ENCODE results near the gene RUVBL1.

The RUVBL1 gene

GRCh38 chr3:128051837-128052594 lies 71.6 kb downstream of the RUVBL1 start, which contains the start of gene SEC61A1:
Gene SEC61A1 (plus strand): TSS chr3:128052437. CDS start chr3:128052553, 116 bp downstream.
- TF ChIP-seq PATZ1 (CRISPR knock-in tag; IDR thresholded peaks at IDR 0.05; ENCODE audit: borderline replicate concordance) = no peak
- 0 out of 2 replicates have a peak, but pooled peaks have one; percentile 63 for TF ChIP-seq POU6F1 (CRISPR knock-in tag; IDR thresholded peaks at IDR 0.05; ENCODE audit: borderline replicate concordance, low read depth)
- peak; percentile 95 for ATAC-seq

GRCh38 chr3:128051459-128051836 lies 72.2 kb downstream of the RUVBL1 start:
- TF ChIP-seq TSHZ2 (CRISPR knock-in tag; IDR thresholded peaks at IDR 0.05) (no peak), ZFP3 (CRISPR knock-in tag; IDR thresholded peaks at IDR 0.05) (no peak), POU6F1 (CRISPR knock-in tag; IDR thresholded peaks at IDR 0.05; ENCODE audit: borderline replicate concordance, low read depth) (no peak)
- peak; percentile 23 for ATAC-seq

GRCh38 chr3:128050597-128050996 lies 73.0 kb downstream of the RUVBL1 start:
- ATAC-seq = no peak
- TF ChIP-seq GLIS3 (CRISPR knock-in tag; IDR thresholded peaks at IDR 0.05) (no peak), PPARA (CRISPR knock-in tag; IDR thresholded peaks at IDR 0.05; ENCODE audit: borderline replicate concordance) (no peak), CSDC2 (CRISPR knock-in tag; IDR thresholded peaks at IDR 0.05) (no peak), CSRNP3 (CRISPR knock-in tag; IDR thresholded peaks at IDR 0.05) (no peak)

GRCh38 chr3:128041344-128041743 lies 82.3 kb downstream of the RUVBL1 start:
- ATAC-seq = no peak
- TF ChIP-seq RARB (CRISPR knock-in tag; IDR thresholded peaks at IDR 0.05) = no peak
- no peak for TF ChIP-seq PATZ1 (CRISPR knock-in tag; IDR thresholded peaks at IDR 0.05; ENCODE audit: borderline replicate concordance)
- no peak for TF ChIP-seq TCF4 (CRISPR knock-in tag; IDR thresholded peaks at IDR 0.05; ENCODE audit: borderline replicate concordance)
- no peak for TF ChIP-seq ESRRG (CRISPR knock-in tag; IDR thresholded peaks at IDR 0.05)
- TF ChIP-seq CREB5 (CRISPR knock-in tag; IDR thresholded peaks at IDR 0.05; ENCODE audit: low read depth) = no peak
- TF ChIP-seq ZNF70 (CRISPR knock-in tag; IDR thresholded peaks at IDR 0.05) = no peak
- no peak for TF ChIP-seq SNAI2 (CRISPR knock-in tag; IDR thresholded peaks at IDR 0.05)
- no peak for TF ChIP-seq ZC3H10 (CRISPR knock-in tag; IDR thresholded peaks at IDR 0.05)
- TF ChIP-seq OSR1 (CRISPR knock-in tag; IDR thresholded peaks at IDR 0.05) = no peak
- TF ChIP-seq CSRNP3 (CRISPR knock-in tag; IDR thresholded peaks at IDR 0.05) = no peak
- TF ChIP-seq GLIS3 (CRISPR knock-in tag; IDR thresholded peaks at IDR 0.05) = no peak
- no peak for TF ChIP-seq ZFP30 (CRISPR knock-in tag; IDR thresholded peaks at IDR 0.05)

All from SK-N-SH treated with all-trans-retinoic acid at 6 μM for 48 hours (cell line).